ENCODE results near the gene PFDN6.

GRCh38 chr6:33248932-33249731, 40.3 kb upstream of the PFDN6 start:
- TF ChIP-seq CTCF (IDR thresholded peaks at IDR 0.05; ENCODE audit: low read depth, low read length), result 0 out of 2 replicates have a peak, but pooled peaks have one; percentile 11
- no peak for TF ChIP-seq EZH2phosphoT487 (IDR thresholded peaks at IDR 0.05; ENCODE audit: low read depth)
